Hindlimb muscle (tissue), 1 donor: ENCODE measurements around the gene PLK3. TPM values are rescaled to one million over a fixed set of nuclear protein-coding genes. Genes with fewer than 3 reads are reported as not detected.
"Not testable (repeated sequence)": the region's sequence is repeated elsewhere in the genome, so short reads cannot be mapped to it uniquely, and the experiment has no call there.

Source experiments
- DNase-seq: peaks from one replicate; pipeline ENCODE4 v3.0.0-alpha.2; 2013
- polyA plus RNA-seq: library from polyadenylated mRNA; unstranded; fragments of 120-200 nt; gene quantifications from one replicate; pipeline ENCODE4 v1.2.1, GENCODE V29; 2013; ENCODE audit not compliant: insufficient read length

PLK3 gene
- 12.4 TPM for polyA plus RNA-seq

DNA sequence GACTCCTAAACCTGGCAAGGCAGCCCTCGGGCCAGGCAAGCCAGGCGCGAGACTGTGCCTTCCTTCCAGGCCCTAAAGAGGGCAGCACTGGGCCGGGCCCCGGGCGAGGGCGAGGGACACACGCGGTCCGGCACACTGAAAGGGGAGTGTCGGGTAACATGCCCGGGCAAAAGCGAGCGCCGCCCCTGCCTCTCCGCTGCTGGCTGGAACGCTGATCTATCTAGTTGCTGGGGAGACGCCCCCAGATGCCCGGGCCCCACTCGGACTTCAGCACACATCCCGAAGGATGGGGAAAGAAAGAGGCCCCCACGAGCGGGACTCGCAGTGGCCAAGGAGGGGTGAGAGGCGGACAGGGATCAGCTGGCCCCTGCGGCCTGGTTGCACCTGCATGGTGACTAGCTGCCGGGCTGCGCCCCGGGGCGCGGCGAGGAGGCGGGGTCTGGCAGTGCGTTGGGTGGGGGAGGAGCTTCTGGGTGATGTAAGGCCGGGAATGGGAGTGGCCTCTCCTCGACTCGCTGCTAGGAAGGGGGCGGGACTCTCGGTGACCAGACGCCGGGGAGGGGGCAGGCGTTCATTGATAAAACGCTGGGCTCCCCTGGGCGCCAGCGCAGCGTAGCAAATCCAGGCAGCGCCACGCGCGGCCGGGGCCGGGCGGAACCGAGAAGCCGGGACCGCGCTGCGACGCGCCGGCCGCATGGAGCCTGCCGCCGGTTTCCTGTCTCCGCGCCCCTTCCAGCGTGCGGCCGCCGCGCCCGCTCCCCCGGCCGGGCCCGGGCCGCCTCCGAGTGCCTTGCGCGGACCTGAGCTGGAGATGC is at the start of gene PLK3:
PLK3 (plus strand) TSS at position 608 of the 815 bp plus-strand sequence; CDS start at position 695, 87 bp downstream.
- peak; percentile 98 for DNase-seq

GRCh38 chr1:44757420-44757819 is 42.8 kb upstream of the PLK3 start:
- DNase-seq: no peak

DNA sequence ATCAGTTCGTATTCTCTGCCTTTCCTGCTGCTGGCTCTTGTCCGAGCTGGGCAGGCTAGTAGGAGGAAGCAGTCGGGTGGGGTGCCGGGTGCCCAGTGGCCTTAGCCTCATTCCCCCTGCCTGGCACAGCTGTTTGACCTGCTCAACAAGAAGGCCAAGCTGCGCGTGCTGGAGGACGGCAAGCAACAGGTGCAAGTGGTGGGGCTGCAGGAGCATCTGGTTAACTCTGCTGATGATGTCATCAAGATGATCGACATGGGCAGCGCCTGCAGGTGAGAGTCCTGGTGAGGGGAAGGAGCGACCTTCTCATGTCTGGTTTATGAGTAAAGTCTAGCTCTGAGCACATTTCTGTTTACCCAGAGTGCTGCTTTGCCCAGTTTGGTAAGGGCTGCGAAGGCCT is 41.1 kb upstream of the PLK3 start:
- DNase-seq: no peak

DNA sequence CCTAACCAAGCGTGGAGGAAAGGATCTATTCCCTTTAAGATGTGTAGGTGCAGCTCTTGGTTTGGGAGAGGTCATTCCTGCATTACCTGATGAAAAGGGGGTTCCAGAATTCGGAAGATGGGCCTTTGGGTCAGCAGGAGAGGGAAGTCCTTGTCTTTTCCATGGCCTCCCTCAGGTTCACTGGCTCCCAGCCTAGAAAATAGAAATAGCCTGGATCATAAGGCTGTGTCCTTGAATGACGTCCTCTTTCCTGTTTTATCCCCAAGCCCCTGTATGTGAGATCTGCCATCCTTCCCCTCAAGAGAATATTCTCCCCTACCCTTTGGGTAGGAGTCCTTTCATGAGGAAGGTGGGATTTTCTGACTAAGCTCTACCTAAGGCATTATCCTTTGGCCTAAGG is 39.3 kb upstream of the PLK3 start:
- DNase-seq: no peak

DNA sequence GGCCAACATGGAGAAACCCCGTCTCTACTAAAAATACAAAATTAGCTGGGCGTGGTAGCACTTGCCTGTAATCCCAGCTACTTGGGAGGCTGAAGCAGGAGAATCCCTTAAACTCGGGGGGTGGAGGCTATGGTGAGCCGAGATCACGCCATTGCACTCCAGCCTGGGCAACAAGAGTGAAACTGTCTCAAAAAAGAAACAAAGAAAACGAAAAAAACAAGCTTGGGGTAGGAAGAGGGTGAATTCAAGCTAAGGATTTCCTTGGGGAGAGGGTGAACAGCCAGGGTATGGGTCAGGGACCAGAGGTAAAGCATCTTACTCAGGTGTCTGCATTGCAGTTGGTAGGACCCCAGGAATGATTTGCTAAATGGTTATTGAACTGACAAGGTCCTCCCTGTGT is 33.8 kb upstream of the PLK3 start:
- not testable (repeated sequence) for DNase-seq

- DNase-seq: peak; percentile 96
These were observed 24.9 kb upstream of the PLK3 start, which contains the start of gene RPS8 for GRCh38 chr1:44775078-44775929. TSS of gene RPS8 (plus strand) at chr1:44775540. CDS start at chr1:44775597, 57 bp downstream.

DNA sequence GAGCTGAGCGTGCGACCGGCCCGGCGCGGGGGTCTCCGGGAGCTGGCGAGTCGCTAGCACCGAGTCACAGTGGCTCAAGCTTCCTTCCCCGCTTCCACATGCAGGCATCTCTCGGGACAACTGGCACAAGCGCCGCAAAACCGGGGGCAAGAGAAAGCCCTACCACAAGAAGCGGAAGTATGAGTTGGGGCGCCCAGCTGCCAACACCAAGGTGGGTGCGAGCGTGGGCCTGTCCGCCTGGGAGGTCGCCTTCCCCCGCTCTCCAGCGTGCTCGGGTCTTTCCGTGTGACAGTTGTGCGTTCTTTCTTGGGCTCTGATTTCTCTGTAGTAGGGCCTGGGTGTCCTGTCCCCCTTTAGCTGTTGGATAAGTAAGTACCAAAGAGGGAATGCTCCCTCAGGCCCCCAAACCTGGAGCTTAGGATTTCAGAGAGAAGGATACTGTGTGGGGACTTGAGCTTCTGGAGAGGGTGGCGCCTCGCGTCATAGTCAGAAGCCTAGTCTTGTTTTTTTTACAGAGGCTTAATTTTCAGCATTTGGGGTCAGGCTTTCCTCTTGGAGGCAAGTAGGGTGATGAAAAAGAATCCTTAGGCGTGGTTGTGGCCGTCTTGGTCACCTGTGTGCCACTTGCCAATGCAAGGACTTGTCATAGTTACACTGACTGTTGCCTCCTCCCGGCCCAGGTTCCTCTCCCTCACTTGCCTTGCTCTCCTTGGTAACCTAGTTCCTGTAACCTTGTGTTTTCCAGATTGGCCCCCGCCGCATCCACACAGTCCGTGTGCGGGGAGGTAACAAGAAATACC is 24.0 kb upstream of the PLK3 start:
- DNase-seq: no peak

DNA sequence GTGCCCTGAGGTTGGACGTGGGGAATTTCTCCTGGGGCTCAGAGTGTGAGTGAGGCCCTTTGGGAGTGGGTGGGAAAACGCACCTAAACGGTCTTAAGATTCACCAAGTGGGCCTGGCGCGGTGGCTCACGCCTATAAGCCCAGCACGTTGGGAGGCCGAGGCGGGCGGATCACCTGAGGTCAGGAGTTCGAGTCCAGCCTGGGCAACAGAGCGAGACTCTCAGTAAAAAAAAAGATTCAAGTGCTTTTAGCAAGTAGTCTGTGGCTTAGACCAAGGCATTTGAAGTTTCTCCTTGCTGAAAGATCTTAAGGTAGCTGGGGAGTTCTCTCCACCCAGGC is 23.5 kb upstream of the PLK3 start:
- no peak for DNase-seq

- DNase-seq: no peak
These were observed 22.6 kb upstream of the PLK3 start for GRCh38 chr1:44777547-44777946.

GRCh38 chr1:44777969-44778635 is 22.1 kb upstream of the PLK3 start:
- no peak for DNase-seq

DNA sequence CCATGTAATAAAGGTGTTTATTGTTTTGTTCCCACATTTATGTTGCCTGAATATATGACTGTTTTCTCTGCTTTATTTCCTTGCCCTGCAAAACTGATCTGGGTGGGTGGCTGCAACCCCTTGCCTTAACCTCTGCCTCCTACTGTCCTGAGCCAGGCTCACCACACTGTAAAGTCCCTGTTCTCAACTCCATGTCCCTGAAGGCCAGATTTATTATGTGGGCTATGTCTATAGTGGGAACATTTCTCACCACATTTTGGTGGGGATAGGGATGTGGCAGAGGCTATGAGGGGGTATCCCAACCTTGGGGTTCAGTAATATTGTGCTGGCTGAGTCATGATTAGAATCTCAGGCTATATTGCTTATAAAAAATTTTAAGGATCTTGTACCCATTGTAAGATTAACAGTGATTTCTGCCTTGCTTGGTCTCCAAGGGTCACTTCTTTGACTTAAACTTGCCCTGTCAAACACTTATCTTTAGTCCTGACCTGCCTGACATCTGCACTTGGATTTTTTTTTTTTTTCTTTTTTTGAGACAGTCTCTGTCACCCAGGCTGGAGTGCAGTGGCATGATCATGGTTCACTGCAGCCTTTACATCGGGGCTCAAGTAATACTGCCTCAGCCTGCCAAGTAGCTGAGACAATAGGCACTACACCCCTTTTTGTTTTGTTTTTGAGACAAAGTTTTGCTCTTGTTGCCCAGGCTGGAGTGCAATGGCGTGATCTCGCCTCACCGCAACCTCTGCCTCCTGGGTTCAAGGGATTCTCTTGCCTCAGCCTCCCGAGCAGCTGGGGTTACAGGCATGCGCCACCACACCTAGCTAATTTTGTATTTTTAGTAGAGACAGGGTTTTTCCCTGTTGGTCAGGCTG is 21.2 kb upstream of the PLK3 start:
- DNase-seq: no peak

- DNase-seq: no peak
These were observed 19.5 kb upstream of the PLK3 start for GRCh38 chr1:44780583-44781121.

DNA sequence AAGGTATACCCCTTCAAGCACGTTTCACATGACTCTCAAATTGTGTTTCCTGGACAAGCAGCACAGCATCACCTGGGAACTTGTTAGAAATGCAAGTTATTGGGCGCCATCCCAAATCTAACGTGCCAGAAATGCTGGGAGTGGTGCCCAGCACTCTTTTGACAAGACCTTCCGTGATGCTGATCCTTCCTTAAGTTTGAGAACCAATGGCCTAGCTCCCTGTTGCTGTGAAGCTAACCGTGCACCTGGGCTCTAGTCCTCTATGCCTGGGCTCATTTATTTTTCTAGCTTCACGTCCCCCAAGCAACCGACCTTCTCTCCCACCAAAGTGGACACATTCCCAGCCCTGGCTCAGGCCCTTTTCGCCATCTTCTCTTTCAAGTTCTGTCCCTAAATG is 16.5 kb upstream of the PLK3 start:
- DNase-seq: no peak

GRCh38 chr1:44784094-44785028 is 15.8 kb upstream of the PLK3 start:
- peak; percentile 63 for DNase-seq

GRCh38 chr1:44785029-44785380 is 15.2 kb upstream of the PLK3 start:
- DNase-seq: no peak

- no peak for DNase-seq
These were observed 14.6 kb upstream of the PLK3 start for GRCh38 chr1:44785501-44786137.

GRCh38 chr1:44786138-44786840 is 13.9 kb upstream of the PLK3 start:
- DNase-seq: peak; percentile 71

DNA sequence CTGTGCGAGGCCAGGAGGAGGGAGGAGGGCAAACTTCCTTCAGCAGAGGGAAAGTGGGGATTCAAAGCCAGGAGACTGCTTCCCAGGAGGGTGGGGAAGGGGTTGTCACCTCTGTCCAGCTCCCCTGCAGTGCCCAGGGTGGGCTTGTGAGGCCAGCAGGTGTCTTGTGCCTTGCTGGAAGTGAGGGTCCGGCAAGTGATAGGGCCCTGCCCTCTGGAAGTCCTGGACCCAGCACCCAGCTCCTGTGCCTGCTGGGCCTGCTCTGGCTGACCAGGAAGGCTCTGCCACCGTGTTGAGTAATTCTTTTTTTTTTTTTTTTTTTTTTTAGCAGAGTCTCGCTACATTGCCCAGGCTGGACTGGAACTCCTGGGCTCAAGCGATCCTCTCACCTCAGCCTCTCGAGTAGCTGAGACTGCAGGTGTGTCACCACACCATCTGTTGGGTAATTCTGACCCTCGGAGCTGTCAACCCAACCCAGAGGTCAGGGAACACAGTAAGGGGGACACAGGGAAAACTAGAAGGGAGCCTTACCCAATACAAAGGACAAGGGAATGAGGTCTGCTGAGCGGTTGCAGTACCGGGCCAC is 13.2 kb upstream of the PLK3 start:
- DNase-seq: no peak
